DMS114 treated with DMSO at 0.1 percent for 48 hours (cell line): Measurements from ENCODE around the gene SMIM20.
"Not testable (repeated sequence)": the region's sequence is repeated elsewhere in the genome, so short reads cannot be mapped to it uniquely, and the experiment has no call there.

Experiments
- DNase-seq: peaks from one replicate; lab custom pipeline; 2025; ENCODE audit not compliant: unreplicated experiment; lab: John Stamatoyannopoulos, UW

The SMIM20 gene

DNA sequence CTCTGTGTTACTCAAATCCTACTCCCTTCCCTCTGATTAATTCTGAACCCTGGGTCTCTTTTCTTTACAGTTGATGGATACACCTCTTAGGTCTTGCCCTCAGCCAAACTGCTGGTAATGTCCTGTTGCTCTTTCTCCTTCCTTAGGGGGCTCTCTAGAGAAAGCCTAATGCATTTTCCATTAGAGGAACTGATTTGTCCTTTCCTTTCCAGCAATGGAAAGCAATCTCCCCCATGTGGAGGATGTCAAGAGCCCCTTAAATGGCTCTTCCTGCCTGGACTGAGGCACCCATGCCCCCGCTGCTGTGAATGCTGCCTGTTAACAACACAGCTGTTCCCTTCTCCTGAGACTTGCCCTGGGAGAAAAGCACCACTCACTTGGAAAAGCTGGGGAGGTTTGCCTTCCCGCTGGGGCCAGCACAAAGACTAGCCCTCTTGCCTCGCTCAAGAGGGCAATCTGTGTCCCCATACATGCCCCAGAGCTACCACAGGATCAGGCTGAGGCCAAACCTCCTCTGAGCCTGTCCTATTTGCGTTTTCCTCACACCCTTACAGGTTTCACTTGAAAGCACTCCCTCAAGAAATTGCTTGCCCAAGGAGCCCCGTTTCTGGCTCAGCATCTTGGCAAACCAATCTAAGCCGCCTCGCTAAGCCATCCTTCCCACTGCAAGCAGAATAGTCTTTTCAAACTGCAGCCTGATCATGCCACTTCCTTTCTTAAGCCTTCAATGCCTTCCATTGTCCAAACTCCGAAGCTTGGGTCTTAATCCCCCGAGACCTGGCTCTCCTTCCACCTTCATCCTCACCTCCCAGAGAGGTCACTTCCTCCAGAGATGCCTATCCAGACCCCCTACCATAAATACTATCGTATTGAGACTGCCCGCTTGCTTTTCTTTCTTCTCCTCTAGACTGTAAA lies 23.2 kb upstream of the SMIM20 start:
- DNase-seq, result no peak

DNA sequence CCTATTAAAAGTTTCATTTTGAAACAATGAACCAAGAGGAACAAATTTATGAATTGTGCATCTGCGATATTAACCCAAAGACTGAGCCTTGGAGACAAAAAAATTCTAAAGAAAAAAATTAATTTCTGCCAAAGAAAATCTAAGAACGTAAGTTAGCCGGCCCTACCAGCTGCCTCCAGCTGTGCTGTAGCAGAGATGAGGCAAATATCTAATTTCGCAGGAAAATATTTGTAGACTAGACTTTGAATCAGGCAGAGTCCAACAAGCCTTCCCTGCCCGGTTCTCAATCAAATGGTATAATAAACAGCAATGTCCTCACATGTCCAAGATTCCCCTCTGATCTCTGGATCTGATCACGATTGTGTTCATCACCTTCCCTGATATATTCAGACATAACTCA lies 21.2 kb upstream of the SMIM20 start:
- DNase-seq, result no peak

DNA sequence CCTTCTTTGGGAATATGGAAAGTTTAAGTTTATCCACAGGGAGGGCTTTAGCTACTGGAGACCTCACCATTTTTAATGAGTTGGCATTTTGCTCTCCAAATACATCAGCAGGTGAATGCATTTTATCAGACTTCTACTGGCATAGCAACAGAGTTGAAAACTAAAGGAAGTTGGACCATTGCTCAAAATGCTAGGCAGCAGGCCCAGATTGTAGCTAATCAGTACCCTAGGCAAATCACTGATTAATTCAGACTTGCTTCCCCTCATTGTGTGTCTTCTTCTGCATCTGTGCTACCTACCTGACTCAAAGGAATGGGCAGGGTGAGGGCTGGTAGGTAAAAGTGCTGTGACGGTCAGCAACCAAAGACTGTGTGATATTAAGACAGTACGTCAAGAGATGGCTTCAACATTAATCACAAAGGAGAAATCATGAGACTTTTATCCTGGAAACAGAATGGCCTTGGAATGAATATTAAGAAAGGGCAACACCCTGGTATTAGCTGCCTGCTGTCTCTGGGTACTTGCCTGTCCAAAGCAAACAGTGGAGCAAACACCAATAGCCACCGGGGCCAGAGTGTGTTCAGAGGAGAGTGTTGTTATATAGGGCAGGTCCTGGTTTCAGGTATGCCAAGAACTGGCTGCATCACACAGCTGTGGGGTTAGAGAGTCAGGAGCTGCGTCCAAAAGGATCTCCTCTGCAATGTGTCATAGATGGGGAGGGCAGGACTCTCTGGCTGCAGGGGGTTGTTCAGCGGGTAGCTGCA lies 17.1 kb upstream of the SMIM20 start:
- DNase-seq, result no peak

DNA sequence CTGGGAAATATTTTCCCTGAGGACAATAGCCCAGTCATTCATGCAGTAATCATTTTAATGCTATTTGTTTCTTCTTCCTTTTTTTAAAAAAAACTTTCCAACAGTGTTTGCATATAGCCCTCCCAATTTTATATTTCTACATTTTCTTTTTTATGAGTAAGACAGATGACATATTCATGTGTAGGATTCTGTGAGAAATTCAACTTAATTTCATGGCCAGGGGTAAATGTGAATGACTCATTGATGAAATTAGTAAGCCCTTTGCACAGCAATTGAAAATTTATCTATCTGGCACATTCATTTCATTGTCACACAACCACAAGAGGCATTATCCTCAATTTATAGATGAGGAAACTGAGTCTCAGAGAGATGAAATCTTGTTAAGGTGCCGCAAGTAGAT lies 13.7 kb upstream of the SMIM20 start:
- DNase-seq, result no peak

DNA sequence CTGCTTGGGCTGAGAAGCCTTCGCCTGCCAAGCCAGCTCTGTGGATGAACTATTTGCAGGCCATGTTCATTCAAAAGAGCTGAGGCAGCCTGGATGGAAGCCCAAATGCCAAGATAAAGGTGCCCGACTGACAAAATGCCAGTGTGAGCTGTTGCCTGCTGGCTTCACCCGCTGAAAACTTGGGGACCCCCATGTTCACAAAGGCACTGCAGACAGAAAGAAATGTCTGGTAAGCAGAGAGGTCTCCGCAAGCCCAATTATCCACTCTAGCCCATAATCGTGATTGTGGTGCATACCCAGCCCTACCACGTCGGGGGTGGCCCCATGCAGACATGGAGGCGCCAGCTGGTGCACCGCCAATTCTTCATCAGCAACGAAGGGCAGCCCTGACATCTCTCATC lies 13.0 kb upstream of the SMIM20 start:
- DNase-seq, result no peak

DNA sequence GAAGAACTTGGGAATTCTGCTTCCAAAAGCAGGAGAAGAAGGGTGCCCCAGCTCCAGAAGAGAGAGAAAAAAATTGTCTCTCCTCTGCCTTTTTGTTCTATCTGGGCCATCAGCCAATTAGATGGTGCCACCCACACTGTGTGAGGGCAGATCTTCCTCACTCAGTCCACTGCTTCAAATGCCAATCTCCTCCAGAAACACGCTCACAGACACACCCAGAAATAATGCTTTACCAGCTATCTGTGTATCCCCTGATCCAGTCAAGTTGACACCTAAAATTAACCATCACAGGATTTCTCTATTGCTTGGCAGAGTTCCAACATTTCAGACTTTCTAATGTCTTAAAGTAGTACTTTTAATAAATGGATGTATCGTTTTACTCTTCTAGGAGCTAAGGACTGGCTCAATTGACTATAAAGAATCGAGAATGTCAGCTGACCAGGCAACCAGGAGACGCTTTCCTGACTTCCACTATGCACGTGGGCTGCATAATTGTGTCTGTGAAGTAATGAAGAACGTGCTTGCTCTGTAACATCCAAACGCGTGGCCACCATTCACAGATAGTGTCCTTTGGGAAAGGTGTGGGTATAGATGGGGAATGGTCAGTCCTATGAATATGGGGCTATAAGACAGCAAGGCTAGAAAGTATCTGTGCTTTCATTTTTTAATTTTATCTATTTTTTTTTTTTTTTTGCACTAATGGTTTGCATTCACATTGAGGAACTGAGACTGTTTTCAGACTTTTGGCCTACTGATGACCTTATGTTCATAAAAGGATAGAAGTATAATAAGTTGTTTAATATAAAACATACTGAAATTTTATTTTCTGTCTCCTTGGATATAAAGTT lies 9.9 kb upstream of the SMIM20 start:
- no peak for DNase-seq

DNA sequence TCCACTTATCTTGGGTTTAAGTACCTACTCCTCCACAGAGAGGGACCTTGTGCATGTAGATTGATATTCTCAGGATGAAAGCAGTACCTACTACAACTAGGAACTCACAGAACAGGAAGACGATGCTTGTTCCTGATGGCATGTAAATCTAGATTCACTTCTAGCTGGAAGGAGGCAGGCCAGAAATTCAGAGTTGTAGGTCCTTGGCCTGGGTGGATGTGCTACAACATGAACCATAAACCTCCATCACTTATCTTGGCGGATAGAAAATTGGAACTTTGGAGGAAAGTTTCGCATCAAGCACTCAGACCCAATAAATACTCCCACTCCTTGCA lies 9.3 kb upstream of the SMIM20 start:
- no peak for DNase-seq

DNA sequence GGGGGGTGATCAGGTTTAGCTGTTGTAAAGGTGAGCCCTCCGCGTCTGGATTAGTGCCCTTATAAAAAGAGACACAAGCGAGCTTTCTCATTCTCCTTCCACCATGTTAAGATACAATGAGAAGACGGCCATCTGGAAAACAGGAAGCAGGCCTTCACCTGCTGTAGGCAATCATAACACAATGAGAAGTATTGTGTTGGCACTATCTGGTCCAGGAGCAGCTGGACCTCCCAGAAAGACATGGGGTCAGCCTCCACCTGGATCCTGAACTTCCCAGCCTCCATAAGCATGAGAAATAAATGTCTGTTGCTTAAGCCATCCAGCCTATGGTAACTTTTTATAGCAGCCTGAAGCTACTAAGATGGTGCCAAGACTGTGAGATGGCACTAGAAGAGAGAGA lies 8.6 kb upstream of the SMIM20 start:
- no peak for DNase-seq

DNA sequence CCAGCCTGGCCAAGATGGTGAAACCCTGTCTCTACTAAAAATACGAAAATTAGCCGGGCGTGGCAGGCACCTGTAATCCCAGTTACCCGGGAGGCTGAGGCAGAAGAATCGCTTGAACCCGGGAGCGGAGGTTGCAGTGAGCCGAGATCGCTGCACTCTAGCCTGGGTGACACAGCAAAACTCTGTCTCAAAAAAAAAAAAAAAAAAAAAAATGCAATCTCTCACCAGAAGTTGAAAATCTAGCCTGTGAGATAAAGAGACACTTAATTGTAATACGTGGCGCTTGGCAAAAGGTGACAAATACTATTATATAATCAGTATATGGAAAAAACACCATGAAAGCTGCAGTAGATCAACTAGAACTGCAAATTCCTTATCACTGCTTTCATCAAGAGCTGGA lies 7.9 kb upstream of the SMIM20 start:
- not testable (repeated sequence) for DNase-seq

DNA sequence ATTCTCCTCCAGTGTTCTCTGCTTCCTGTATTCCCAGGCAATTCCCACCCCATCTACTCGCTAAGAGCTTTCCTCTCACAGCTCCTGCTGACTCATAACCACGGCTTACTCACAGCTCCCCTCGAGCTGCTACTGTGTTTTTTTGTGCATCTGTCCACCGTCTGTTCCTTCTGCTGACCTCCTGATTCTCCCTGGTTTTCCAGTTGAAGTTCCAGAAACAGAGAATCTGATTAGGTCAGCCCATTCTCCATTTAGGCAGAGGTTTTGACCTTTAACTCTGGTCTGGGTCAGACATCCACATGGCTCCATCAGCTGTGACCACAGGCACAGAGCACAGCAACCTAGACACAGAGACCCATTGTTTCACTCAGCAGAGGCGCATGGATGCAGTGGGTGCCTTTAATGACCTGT lies 5.5 kb upstream of the SMIM20 start:
- no peak for DNase-seq

DNA sequence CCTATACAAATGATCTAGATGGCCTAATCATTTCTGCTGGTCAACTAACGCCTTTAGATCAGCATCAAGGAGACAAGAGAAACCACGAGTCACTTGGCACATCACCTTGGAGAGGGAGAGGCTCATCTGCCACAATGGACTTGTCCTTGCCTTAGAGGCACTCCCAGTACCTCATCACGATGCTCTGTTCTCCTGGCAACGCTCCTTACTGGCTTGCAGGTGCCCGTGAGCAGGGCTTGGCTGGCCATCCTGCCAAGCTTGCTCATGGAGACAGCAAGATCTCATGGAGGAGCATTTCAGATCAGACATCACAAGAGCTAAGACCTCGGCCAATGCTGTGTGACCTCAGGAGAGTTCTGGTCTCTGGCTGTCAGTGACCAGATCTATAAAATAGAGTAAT lies 2.7 kb upstream of the SMIM20 start:
- no peak for DNase-seq

DNA sequence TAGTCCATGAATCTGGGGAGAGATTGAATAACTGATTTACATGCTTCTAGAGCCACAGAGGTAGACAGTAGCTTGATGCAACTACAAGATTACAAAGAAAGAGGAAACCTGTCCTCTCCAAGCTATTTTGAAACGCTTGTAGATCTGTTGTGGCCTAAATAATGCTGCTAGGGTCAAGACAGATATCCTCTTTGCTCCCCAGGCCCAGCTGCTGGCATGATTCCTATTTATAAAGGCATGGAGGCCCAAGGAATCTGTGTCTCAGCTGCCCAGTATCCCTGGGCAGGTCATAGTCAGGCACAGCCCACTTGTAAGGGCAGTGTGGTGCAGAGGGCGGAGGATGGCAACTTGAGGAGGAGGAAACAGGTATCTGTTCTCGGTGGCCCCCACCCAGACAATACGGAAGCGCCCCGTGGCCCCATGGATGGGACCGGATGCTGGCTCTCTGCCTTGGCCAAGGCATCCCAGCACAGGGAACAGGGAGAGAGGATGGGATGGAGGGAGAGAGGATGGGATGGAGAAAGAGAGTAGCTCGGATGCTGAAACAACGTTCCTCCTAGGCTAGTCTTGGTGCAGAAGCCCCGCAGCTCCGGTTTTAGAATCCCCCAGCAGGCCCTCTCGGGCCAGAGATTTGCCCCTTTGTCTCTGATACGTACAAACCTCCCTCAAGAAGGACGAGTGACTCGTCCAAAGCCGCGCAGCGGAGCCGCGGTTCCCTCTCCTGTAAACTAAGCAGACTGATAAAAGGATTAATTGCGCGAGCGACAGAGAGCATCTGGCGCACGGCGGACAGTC lies 767 bp upstream of the SMIM20 start:
- DNase-seq, result no peak

DNA sequence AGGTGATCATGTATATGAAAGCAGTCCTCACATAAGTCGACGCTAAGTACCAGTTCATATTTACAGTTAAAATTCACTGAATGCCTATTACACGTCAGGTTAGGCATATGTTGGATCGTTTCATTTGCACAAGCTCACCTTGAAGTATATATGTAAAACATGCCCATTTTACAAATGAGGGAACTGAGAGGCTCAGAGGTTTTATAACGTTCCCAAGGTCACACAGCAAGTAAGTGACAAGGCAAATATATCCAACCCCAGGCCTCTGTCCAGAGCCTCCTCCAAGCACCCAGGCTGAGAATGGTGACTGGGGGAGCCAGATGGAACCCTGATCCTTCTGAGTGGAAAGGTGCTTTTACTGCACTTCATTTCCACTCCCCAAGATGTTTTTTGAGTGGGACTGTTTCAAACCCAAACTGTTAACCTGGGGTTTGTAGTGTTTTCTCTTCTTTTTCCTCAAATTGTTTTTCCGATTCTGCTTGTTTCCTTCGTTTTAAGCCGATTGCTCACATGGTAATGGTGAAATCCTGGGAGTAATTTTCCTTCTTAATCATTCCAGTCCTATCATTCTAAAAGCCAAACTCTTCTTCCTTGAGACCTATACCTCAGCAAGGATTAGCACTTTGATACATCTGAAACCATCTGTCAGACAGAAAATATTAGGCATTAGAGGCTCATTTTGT lies 791 bp downstream of the SMIM20 start:
- DNase-seq, result no peak

DNA sequence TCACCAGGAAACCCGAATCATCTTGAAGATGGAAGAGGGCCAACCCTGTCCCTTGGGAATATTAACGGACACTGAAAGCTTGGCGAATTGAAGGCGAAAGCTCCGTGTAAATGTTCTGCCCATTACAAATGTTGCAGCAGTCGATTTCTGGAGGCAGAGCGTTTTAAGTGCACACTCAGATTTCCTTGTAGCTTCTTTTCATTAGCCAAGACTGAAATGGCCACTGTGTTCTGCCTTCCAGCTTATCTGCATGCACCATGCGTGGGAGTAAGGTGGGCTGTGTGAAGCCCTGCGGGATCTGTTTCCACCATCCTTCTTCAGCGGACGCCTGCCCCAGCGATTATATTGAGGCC lies 1.3 kb downstream of the SMIM20 start:
- DNase-seq, result no peak

DNA sequence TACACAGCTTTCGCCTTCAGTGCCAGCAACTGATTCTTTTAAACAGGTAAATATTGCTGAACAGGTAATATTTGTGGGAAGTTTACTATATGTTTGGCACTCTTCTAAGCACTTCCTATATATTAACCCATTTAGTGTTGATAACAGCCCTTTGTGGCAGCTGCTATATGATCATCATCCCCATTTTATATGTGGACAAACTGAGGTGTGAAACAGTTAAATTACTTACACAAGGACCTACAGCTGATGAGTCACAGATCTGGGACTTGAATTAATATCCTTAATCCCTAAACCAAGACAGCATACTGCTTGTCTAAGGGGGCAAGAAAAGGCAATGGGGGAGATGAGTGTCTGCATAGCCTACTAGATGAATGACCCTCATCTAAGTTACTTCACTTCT lies 2.9 kb downstream of the SMIM20 start:
- no peak for DNase-seq

DNA sequence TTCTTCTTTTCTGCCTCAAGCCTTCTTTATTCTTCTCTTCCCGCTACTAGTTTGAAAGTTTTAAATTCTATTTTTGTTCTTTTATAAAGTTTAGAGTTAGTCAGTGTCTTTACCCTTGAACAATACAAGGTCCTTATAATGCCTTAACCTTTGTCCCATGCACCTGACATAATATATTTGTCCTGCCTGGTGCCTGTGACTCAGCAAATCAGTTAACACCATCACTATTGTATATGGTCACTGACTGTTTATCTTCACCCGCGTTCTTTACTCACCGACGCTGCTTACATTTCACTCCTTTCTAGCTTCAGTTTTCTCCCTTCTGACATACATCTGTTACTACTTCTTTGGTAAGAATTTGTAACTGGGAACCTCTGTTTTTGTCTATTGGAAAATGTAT lies 5.7 kb downstream of the SMIM20 start:
- no peak for DNase-seq

DNA sequence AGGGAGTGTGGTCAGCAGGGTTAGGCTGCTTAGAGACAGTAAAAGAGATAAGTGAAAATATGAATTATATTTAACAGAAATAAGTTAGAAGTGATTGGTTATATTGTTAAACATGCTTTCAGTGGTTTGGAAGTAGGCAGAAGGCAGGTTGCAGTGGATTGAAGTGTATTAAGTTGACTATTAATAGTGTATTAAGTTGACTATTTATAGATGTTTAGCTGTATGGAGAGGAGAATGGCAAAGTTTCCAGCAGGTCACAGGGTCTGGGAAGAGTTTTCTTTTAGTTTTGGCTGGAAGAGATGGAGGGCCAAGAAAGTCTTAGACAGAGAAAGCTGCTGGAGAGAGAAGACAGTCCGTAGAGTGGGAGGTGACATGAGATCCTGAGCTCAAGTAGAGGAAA lies 7.9 kb downstream of the SMIM20 start:
- DNase-seq, result no peak

DNA sequence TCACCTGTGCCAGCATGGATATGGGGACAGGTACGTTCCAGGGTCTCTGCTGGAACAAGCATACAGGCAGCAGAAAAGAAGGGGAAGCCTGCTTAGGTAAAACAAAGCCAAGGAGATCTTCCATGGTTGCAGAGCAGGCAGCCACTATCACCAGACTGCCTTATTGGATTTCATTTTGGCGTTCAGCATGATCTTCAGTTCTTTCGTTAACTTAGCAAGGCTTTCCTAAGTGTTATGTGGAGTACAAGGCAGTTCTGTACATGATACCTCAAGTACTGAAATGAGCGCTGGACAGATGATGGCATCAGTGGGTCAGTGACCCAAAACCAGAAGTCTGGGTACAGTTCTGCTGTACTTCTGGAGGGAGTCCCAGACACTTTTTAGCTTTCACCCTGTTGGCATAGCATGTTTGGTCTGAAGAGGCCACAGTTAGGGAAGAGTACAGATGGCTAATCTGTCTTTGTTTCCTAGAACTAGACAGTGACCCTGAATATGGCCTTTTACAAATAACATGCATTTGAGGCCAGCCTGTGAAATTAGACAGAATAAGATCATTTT lies 8.9 kb downstream of the SMIM20 start:
- DNase-seq, result no peak

DNA sequence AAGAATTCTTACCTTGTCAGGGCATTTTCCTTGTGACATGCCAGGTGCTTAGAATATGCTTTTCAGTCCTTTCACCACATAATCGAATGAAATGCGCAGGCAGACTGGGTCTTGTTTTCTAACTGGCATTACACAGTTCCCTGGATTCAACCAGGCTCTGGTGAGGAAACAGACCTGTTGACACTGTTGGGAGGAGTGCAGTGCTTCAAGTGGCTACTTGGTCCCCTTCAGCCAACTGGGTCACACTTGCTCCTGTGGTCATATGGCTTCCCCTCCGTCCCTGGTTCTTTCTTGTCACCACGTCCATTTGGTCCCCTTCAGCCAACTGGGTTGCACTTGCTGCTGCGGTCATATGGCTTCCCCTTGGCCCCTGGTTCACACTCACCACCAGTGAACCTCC lies 9.7 kb downstream of the SMIM20 start:
- no peak for DNase-seq
